Measurements from ENCODE around the gene OR8K5. TPM values are rescaled to one million over a fixed set of nuclear protein-coding genes. Genes with fewer than 3 reads are reported as not detected.
"Not testable (repeated sequence)": the region's sequence is repeated elsewhere in the genome, so short reads cannot be mapped to it uniquely, and the experiment has no call there.

The OR8K5 gene, protein sequence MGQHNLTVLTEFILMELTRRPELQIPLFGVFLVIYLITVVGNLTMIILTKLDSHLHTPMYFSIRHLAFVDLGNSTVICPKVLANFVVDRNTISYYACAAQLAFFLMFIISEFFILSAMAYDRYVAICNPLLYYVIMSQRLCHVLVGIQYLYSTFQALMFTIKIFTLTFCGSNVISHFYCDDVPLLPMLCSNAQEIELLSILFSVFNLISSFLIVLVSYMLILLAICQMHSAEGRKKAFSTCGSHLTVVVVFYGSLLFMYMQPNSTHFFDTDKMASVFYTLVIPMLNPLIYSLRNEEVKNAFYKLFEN
- not detected for total RNA-seq

DNA sequence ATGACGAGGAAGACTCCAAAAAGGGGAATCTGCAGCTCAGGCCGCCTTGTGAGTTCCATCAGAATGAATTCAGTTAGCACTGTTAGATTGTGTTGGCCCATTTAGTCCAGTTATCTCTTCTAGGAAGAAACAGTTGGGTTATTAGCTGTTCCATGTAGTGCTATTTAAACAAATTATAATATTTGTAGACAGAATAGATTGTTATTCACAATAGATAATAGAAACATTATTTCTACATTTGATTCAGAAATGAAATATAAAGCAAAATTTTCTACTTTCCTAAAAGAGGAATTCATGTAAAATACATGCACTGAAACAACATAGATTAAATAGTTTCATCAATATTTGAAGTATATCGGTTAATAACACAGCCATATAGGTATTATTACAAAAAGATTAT, at the start of gene OR8K5:
Gene OR8K5, minus strand, starts transcription at position 101 of the 400 bp plus-strand sequence. Its CDS starts 0 bp downstream, at position 101.
- ATAC-seq (no peak), DNase-seq (no peak)
- H3K27ac Mint-ChIP-seq, result no peak within 1 kb of the TSS
- no peaks in the 10 kb centered on the region for H3K36me3 Mint-ChIP-seq (ENCODE audit: low read depth)
- H3K9me3 Mint-ChIP-seq (ENCODE audit: insufficient read depth), result peaks cover 11% of the 10 kb centered on the region
- no peak within 1 kb of the TSS for H3K4me3 Mint-ChIP-seq
- ChIA-PET POLR2A (no interaction called here), CTCF (no interaction called here)
- H3K4me1 Mint-ChIP-seq (ENCODE audit: low read depth), result no peaks in the 10 kb centered on the region
- H3K27me3 Mint-ChIP-seq (ENCODE audit: low read depth), result no peaks in the 10 kb centered on the region

DNA sequence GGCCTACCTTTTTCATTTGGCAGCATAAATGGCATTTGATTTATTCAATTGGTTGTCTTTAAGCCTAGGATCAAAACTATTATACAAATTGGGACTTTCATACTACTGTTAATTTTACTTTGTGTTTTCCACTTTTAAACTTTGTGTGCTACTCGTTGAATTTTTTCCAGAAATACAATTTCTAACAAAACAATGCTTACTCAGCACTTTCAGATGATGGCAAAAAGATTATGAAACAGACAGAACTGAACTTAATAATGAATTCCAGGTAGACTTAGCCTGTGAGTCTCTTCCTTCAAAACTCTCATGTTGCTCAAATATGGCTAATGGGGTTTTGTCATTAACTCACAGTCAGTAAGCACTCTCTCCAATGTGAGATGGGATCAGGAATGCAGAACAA, 47.7 kb upstream of the OR8K5 start:
- DNase-seq (no peak), ATAC-seq (no peak)
- Mint-ChIP-seq H3K27ac (no peak overlapping the region), H3K9me3 (ENCODE audit: insufficient read depth) (peaks cover 13% of the 10 kb centered on the region), H3K36me3 (ENCODE audit: low read depth) (no peaks in the 10 kb centered on the region), H3K4me3 (no peak overlapping the region), H3K27me3 (ENCODE audit: low read depth) (no peaks in the 10 kb centered on the region), H3K4me1 (ENCODE audit: low read depth) (no peaks in the 10 kb centered on the region)
- POLR2A ChIA-PET, result no interaction called here
- CTCF ChIA-PET, result no interaction called here

DNA sequence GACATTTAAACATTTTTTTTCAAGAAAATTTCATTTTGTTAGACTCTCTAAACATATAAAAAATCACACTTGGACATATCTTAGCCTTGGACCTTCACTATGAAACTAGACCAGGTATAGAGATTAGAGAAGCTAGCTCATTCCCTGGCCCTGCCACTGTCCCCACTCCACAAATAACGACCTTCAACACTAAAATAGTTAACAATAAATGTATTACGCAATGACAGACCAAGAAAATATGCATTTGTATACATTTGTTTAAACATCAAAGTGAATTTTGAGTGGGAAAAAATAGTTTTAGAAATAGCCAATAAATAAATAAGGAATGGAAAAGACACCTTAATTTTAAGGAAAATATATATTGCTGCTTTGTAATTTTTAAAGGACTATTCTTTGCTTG, 37.2 kb upstream of the OR8K5 start:
- CTCF ChIA-PET, result no interaction called here
- ATAC-seq, result no peak
- H3K9me3 Mint-ChIP-seq (ENCODE audit: insufficient read depth), result peaks cover 12% of the 10 kb centered on the region
- no peaks in the 10 kb centered on the region for H3K36me3 Mint-ChIP-seq (ENCODE audit: low read depth)
- POLR2A ChIA-PET, result no interaction called here
- no peaks in the 10 kb centered on the region for H3K4me1 Mint-ChIP-seq (ENCODE audit: low read depth)
- H3K27ac Mint-ChIP-seq, result no peak overlapping the region
- no peak overlapping the region for H3K4me3 Mint-ChIP-seq
- no peak for DNase-seq
- H3K27me3 Mint-ChIP-seq (ENCODE audit: low read depth), result no peaks in the 10 kb centered on the region

DNA sequence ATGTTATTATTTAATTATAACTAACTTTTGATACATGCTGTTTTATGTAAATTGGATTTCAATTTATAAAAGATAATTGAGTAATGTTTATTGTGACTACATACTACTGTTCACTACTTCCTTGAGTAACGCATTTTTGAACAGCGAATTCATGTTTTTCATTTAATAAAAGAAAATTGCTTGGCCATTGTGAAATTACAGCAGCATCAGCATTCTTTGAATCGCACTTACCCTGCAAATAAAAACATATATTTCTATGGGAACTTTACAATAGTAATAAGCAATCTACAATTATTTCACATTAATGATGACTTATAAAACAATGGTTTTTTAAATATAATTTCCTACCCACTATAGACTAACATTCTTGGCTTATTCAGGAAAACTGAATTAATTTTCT, 36.6 kb upstream of the OR8K5 start:
- no peak overlapping the region for H3K4me3 Mint-ChIP-seq
- no peaks in the 10 kb centered on the region for H3K27me3 Mint-ChIP-seq (ENCODE audit: low read depth)
- CTCF ChIA-PET, result no interaction called here

DNA sequence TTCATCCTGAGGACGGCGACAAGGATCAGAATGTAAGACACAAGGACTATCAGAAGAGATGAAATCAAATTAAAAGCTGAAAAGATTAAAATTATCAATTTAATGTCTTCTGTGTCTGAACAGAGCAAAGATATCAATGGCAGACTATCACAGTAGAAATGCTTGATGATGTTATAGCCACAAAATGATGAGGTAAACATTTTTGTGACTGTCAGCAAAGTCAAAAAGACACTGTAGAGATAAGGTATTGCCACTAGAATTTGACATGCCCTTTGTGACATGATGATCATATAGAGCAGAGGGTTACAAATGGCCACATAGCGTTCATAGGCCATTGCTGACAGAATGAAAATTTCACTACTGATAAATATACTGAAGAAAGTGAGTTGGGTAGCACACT, 28.5 kb upstream of the OR8K5 start:
- no peaks in the 10 kb centered on the region for H3K36me3 Mint-ChIP-seq (ENCODE audit: low read depth)
- no peak overlapping the region for H3K4me3 Mint-ChIP-seq
- peaks cover 21% of the 10 kb centered on the region for H3K9me3 Mint-ChIP-seq (ENCODE audit: insufficient read depth)
- DNase-seq (no peak), ATAC-seq (no peak)
- H3K4me1 Mint-ChIP-seq (ENCODE audit: low read depth), result no peaks in the 10 kb centered on the region
- ChIA-PET POLR2A (no interaction called here), CTCF (no interaction called here)
- H3K27me3 Mint-ChIP-seq (ENCODE audit: low read depth), result no peaks in the 10 kb centered on the region
- no peak overlapping the region for H3K27ac Mint-ChIP-seq

More for the DNA sequence above, 36.6 kb upstream of the OR8K5 start:
- POLR2A ChIA-PET, result no interaction called here
- Mint-ChIP-seq H3K4me1 (ENCODE audit: low read depth) (no peaks in the 10 kb centered on the region), H3K27ac (no peak overlapping the region), H3K36me3 (ENCODE audit: low read depth) (no peaks in the 10 kb centered on the region), H3K9me3 (ENCODE audit: insufficient read depth) (peaks cover 12% of the 10 kb centered on the region)
- DNase-seq (no peak), ATAC-seq (no peak)

DNA sequence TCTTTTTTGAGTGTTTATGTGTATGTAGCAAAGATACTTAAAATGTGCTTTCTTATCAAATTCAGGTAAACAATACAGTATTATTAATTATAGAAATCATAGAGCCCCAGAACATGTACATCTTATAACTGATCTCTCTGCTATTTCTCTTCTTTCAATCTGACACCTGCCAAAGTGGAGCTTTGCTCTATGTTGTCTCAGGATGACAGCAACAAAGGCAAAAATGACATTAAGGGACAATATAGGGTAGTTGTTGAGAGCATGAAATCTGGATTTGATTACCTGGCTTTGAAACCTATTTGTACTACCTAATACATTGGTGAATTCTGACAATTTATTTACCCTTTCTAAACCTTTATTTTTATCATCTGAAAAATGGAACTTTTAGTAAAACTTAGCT, 23.3 kb upstream of the OR8K5 start:
- ChIA-PET POLR2A (no interaction called here), CTCF (no interaction called here)
- Mint-ChIP-seq H3K4me3 (no peak overlapping the region), H3K27ac (no peak overlapping the region), H3K36me3 (ENCODE audit: low read depth) (no peaks in the 10 kb centered on the region), H3K9me3 (ENCODE audit: insufficient read depth) (peaks cover 31% of the 10 kb centered on the region), H3K27me3 (ENCODE audit: low read depth) (no peaks in the 10 kb centered on the region), H3K4me1 (ENCODE audit: low read depth) (no peaks in the 10 kb centered on the region)
- DNase-seq, result no peak
- no peak for ATAC-seq

DNA sequence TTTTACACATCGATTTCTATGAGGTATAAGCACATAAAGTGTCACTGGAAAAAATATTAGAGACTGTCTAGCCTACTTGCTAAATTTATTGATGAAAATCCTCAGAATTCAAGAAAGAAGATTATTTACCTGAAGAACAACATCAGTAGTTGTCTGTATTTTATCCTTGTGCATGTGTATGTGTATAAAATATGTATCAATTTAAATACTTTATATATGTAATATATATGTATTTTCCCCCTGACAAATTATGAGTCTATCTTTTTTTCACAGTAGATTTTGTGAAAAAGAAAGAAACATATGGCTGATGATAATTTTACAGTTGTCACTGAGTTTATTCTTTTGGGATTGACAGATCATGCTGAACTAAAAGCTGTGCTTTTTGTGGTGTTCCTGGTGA, 16.2 kb upstream of the OR8K5 start, which contains the start of gene OR5J2:
Gene OR5J2, plus strand, starts transcription at position 301 of the 400 bp plus-strand sequence. Its CDS starts 0 bp downstream, at position 301.
- Mint-ChIP-seq H3K27ac (no peak within 1 kb of the TSS), H3K4me1 (ENCODE audit: low read depth) (no peaks in the 10 kb centered on the region), H3K27me3 (ENCODE audit: low read depth) (no peaks in the 10 kb centered on the region), H3K36me3 (ENCODE audit: low read depth) (no peaks in the 10 kb centered on the region), H3K4me3 (no peak within 1 kb of the TSS), H3K9me3 (ENCODE audit: insufficient read depth) (peaks cover 21% of the 10 kb centered on the region)
- CTCF ChIA-PET, result no interaction called here
- DNase-seq (no peak), ATAC-seq (no peak)
- POLR2A ChIA-PET, result no interaction called here

DNA sequence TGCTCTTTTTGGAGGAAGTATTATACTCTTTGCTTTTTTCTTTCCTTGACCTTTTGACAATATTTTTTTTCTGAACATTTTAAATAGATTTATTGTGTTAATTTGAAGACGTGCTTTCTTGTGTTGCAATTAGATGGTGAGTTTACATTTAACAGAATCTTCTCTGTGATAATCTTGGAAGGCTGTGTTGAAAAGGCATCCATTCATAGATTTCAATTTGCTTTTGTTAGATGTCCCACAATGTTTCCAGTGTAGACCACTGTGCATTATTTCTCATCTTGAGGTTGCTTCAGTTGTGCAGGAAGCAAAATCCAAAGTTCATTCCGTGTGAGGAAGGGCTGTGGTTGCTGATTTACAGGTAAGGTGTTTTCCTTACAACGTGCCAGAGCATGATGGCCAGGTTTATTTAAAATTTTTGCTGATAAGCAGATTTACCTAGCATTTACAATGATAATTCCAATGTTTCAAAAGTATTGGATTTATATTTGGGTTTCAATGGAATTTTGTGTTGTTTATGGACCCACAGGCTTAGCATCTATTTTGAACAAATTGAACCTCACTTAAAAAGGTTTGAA, 12.2 kb upstream of the OR8K5 start:
- ATAC-seq (no peak), DNase-seq (no peak)
- Mint-ChIP-seq H3K9me3 (ENCODE audit: insufficient read depth) (peaks cover 22% of the 10 kb centered on the region), H3K27me3 (ENCODE audit: low read depth) (no peaks in the 10 kb centered on the region), H3K27ac (no peak overlapping the region), H3K4me1 (ENCODE audit: low read depth) (no peaks in the 10 kb centered on the region), H3K36me3 (ENCODE audit: low read depth) (no peaks in the 10 kb centered on the region), H3K4me3 (no peak overlapping the region)
- CTCF ChIA-PET, result no interaction called here
- POLR2A ChIA-PET, result no interaction called here

DNA sequence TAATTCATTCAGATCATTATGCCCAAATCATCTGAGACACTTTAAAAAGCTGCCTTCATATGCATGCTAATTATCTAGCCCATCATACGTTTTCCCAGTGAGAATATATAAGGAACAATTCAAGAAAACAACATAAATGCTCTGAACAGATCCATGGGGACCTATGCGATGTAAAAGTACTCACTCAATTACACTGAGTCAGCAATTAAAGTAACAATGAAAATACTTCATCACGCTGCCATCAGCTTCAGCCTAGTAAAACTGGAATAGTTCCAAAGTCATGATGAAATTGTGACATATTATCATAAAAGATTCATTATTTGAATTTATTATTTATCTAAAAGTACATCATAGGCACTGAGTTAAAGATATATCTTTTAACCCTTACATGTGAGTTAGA, 3.7 kb upstream of the OR8K5 start:
- Mint-ChIP-seq H3K27me3 (ENCODE audit: low read depth) (no peaks in the 10 kb centered on the region), H3K36me3 (ENCODE audit: low read depth) (no peaks in the 10 kb centered on the region), H3K27ac (no peak overlapping the region), H3K4me1 (ENCODE audit: low read depth) (no peaks in the 10 kb centered on the region), H3K4me3 (no peak overlapping the region), H3K9me3 (ENCODE audit: insufficient read depth) (peaks cover 5% of the 10 kb centered on the region)
- ChIA-PET CTCF (no interaction called here), POLR2A (no interaction called here)
- ATAC-seq (no peak), DNase-seq (no peak)

DNA sequence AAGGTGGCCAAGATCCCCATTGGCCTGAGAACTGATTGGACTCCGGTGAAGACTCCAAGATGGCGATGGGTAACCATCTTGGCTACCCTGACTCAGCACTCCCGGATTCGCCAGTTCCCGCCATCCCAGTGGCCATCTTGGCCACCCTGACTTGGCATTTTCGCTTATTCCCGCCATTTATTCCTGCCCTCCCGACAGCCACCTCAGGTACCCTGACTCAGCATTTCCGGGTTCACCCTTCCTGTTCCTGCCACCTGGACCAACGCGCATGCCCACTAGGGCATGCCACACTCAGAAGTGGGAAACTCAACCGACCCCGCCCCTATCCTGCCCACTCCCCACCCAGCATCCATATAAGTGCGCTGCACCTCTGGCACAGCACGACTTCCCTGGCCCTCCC, 7.8 kb downstream of the OR8K5 start:
- peaks cover 3% of the 10 kb centered on the region for H3K36me3 Mint-ChIP-seq (ENCODE audit: low read depth)
- no peak overlapping the region for H3K27ac Mint-ChIP-seq
- ATAC-seq (no peak), DNase-seq (no peak)
- POLR2A ChIA-PET, result no interaction called here
- CTCF ChIA-PET, result no interaction called here
- no peaks in the 10 kb centered on the region for H3K4me1 Mint-ChIP-seq (ENCODE audit: low read depth)
- no peaks in the 10 kb centered on the region for H3K27me3 Mint-ChIP-seq (ENCODE audit: low read depth)
- H3K9me3 Mint-ChIP-seq (ENCODE audit: insufficient read depth), result peaks cover 29% of the 10 kb centered on the region
- H3K4me3 Mint-ChIP-seq, result no peak overlapping the region

DNA sequence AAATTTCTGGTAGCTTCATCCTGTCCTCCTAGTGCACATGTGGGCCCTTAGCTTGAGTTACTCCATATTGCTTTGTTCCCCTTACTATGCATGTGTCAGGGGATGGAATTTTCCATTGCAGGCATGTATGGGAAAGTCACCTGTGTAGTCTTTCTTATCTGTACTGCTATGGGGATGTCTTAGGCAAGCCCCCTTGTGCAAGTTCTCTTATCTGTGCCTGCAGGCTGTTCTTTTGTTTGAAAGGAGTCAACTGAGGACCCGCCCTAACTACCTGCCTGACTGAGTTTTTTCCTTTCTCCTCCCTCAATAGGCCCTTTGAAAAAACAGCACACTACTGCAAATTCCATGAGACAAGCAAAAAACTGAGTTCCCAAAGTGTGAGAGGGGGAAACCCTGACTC, 8.7 kb downstream of the OR8K5 start:
- Mint-ChIP-seq H3K4me3 (no peak overlapping the region), H3K27ac (no peak overlapping the region), H3K36me3 (ENCODE audit: low read depth) (peaks cover 3% of the 10 kb centered on the region), H3K4me1 (ENCODE audit: low read depth) (no peaks in the 10 kb centered on the region), H3K9me3 (ENCODE audit: insufficient read depth) (peaks cover 32% of the 10 kb centered on the region), H3K27me3 (ENCODE audit: low read depth) (no peaks in the 10 kb centered on the region)
- ATAC-seq (no peak), DNase-seq (no peak)
- ChIA-PET CTCF (no interaction called here), POLR2A (no interaction called here)

DNA sequence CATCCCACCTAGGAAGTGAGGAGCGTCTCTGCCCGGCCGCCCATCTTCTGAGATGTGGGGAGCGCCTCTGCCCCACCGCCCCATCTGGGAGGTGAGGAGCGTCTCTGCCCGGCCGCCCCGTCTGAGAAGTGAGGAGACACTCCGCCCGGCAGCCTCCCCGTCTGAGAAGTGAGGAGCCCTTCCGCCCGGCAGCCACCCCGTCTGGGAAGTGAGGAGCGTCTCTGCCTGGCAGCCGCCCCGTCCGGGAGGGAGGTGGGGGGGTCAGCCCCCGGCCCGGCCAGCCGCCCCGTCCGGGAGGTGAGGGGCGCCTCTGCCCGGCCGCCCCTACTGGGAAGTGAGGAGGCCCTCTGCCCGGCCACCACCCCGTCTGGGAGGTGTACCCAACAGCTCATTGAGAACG, 16.4 kb downstream of the OR8K5 start:
- CTCF ChIA-PET, POLR2A ChIA-PET: not testable (repeated sequence)

DNA sequence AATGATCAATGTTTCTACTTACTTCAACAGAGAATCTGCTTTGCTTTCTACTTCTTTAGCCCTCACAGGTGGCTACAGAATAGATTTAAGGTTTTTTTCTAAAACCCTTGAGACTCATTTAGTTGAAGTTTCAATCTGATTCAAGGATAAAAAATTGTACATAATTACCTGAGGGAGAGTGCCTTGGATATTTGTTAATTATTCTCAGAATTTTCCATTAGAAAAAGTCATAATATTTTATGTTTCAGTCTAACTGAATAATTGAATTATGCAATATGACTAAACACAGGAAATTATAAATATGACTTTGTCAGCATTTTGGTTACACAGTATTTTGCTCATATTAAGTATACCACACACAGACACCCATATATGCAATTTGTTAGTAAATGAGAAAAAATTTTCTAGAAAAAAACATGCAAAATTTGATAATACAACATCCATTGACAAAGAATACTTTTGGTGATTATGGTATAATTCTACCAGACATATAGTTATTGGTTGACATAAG, 19.9 kb downstream of the OR8K5 start, which contains the start of gene OR8J3:
Gene OR8J3, minus strand, starts transcription at position 51 of the 511 bp plus-strand sequence. CDS start 2,483 bp downstream, outside the sequence.
- Mint-ChIP-seq H3K27ac (no peak within 1 kb of the TSS), H3K4me1 (ENCODE audit: low read depth) (no peaks in the 10 kb centered on the region), H3K27me3 (ENCODE audit: low read depth) (no peaks in the 10 kb centered on the region), H3K4me3 (no peak within 1 kb of the TSS), H3K36me3 (ENCODE audit: low read depth) (no peaks in the 10 kb centered on the region), H3K9me3 (ENCODE audit: insufficient read depth) (peaks cover 29% of the 10 kb centered on the region)
- CTCF ChIA-PET, result no interaction called here
- ATAC-seq, result no peak
- no peak for DNase-seq
- POLR2A ChIA-PET, result no interaction called here

More for the DNA sequence above, 16.4 kb downstream of the OR8K5 start:
- not testable (repeated sequence) for H3K4me3 Mint-ChIP-seq; ATAC-seq; H3K27me3 Mint-ChIP-seq (ENCODE audit: low read depth); H3K4me1 Mint-ChIP-seq (ENCODE audit: low read depth); DNase-seq; H3K27ac Mint-ChIP-seq; H3K36me3 Mint-ChIP-seq (ENCODE audit: low read depth)
- H3K9me3 Mint-ChIP-seq (ENCODE audit: insufficient read depth), result peaks cover 24% of the 10 kb centered on the region

Data from activated CD8-positive, alpha-beta T cell treated with anti-CD3 and anti-CD28 coated beads, Interleukin-2, amount 10 ng/mL, durations not matched to agents 7 days and 5 days (primary cell).